Mucosa of stomach (tissue), 1 donor: ENCODE measurements around the gene TRAF3IP1.
"Not testable (repeated sequence)": the region's sequence is repeated elsewhere in the genome, so short reads cannot be mapped to it uniquely, and the experiment has no call there.

ENCODE experiments used
- H3K27me3 ChIP-seq: one replicate; pipeline ENCODE4 v1.7.0; 2013; ENCODE audit warnings: mild to moderate bottlenecking, low read length; ENCODE audit not compliant: control insufficient read depth, insufficient read depth
- H3K36me3 ChIP-seq: one replicate; pipeline ENCODE4 v1.7.0; 2013; ENCODE audit warnings: low read length; ENCODE audit not compliant: control insufficient read depth, insufficient read depth
- H3K4me1 ChIP-seq: one replicate; pipeline ENCODE4 v1.7.0; 2013; ENCODE audit warnings: mild to moderate bottlenecking, low read length; ENCODE audit not compliant: control insufficient read depth, insufficient read depth
- H3K4me3 ChIP-seq: one replicate; pipeline ENCODE4 v1.7.0; 2013; ENCODE audit warnings: low read length
- H3K9ac ChIP-seq: one replicate; pipeline ENCODE4 v1.7.0; 2013; ENCODE audit warnings: mild to moderate bottlenecking, low read length, moderate library complexity
- H3K9me3 ChIP-seq: one replicate; pipeline ENCODE4 v1.7.0; 2013; ENCODE audit warnings: mild to moderate bottlenecking, low read length, moderate library complexity; ENCODE audit not compliant: control insufficient read depth
- donor health status: Pancreatic carcinoma.

Gene TRAF3IP1

DNA sequence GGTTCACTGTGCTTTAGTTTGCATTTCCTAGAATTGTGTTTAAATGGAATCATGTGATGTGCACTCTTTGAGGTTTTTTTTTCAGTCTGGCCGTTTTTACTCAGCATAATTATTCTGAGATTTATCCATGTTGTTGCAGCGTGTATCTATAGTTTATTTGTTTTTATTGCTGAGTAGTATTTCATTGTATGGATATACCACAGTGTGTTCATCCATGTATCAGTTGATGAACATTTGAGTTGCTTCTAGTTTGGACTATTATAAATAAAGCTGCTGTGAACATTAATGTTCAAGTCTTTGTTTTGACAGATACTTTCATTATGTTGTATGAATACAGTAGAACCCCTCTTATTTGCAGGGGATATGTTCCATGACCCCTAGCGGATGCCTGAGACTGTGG lies 39.1 kb downstream of the TRAF3IP1 start:
- Histone ChIP-seq H3K36me3 (no peaks in the 10 kb centered on the region), H3K4me3 (no peak overlapping the region), H3K27me3 (no peaks in the 10 kb centered on the region), H3K9ac (no peak overlapping the region), H3K9me3 (no peaks in the 10 kb centered on the region), H3K4me1 (peaks cover 10% of the 10 kb centered on the region)

DNA sequence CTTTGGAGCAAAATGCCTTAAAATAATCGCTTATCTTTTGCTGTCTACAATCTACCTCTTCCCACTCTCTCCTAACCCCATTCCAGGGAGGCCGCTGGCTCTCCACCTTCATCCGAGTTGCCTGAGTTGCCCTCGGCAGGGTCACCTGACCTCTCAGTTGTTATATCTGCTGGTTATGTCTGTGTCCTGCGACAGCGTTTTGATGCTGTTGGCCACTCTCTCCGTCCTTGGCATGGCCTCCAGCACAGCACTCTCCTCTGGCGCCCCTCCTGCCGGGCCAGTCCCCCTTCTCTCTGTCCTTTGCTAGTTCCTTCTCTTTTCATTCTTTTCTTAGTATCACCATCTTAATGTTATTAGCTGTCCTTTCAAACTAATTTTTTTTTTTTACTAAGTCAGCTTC lies 41.6 kb downstream of the TRAF3IP1 start:
- H3K4me3 ChIP-seq = no peak overlapping the region
- no peaks in the 10 kb centered on the region for H3K9me3 ChIP-seq
- peaks cover 10% of the 10 kb centered on the region for H3K4me1 ChIP-seq
- H3K9ac ChIP-seq = no peak overlapping the region
- no peaks in the 10 kb centered on the region for H3K36me3 ChIP-seq
- no peaks in the 10 kb centered on the region for H3K27me3 ChIP-seq

- no peaks in the 10 kb centered on the region for H3K36me3 ChIP-seq
- H3K9me3 ChIP-seq = no peaks in the 10 kb centered on the region
- H3K4me3 ChIP-seq = no peak overlapping the region
- H3K4me1 ChIP-seq = peaks cover 9% of the 10 kb centered on the region
- no peak overlapping the region for H3K9ac ChIP-seq
- H3K27me3 ChIP-seq = no peaks in the 10 kb centered on the region
Measured at GRCh38 chr2:238362626-238363025, 42.3 kb downstream of the TRAF3IP1 start.

DNA sequence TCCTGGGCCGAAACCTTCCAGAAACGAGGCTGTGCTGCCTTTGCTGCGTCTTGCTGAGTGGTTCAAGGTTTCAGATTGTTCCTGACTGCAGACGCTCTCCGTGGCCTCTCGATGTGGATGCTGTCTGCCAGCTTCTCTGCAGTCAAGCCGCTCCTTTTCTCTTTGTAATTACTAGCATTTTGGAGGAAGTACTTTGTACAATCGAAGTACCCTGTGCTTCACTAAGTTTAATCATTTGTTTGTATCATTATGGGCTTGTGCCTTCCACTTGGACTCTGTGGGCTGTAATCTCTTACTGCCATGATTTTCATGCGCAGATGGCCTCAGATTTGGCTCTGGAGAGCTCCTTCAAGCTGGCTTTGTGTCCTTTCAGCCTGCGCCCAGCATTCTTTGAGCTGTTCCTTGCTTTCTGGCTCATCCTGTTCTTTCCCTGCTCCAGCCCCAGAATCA lies 49.3 kb downstream of the TRAF3IP1 start:
- H3K27me3 ChIP-seq = no peaks in the 10 kb centered on the region
- H3K4me3 ChIP-seq = no peak overlapping the region
- H3K4me1 ChIP-seq = peaks cover 4% of the 10 kb centered on the region
- H3K9ac ChIP-seq = no peak overlapping the region
- H3K9me3 ChIP-seq = no peaks in the 10 kb centered on the region
- H3K36me3 ChIP-seq = no peaks in the 10 kb centered on the region

- Histone ChIP-seq H3K9ac (no peak overlapping the region), H3K36me3 (no peaks in the 10 kb centered on the region), H3K27me3 (no peaks in the 10 kb centered on the region), H3K4me3 (no peak overlapping the region), H3K9me3 (no peaks in the 10 kb centered on the region), H3K4me1 (peaks cover 4% of the 10 kb centered on the region)
Measured at GRCh38 chr2:238370094-238370822, 49.9 kb downstream of the TRAF3IP1 start.

DNA sequence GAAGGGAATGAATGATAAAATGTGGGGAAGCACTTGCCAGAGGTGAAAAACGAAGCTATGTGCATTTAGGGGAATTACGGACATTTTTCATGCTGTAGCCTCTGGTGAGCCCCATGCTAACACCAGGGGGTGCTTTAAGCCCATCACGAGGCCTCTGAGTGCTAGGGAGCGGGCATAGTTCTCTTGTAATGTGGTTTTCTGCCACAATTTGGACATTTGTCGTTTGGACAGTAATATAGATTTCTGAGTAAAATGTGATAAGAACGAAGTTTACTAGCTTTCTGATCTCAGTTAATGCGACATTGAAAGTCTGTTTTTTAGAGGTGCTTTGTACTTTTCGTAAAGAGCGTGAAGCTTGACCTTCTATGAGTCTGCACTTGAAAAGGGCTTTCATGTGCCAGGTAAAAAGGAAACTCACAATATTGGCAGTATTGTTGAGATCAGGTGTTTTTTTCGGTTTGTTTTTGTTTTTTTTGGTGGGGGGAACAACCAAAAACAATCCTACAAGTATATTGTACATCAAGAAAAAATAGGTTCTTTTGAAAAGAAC lies 50.6 kb downstream of the TRAF3IP1 start:
- Histone ChIP-seq H3K4me1 (peaks cover 4% of the 10 kb centered on the region), H3K9ac (no peak overlapping the region), H3K4me3 (no peak overlapping the region), H3K36me3 (no peaks in the 10 kb centered on the region), H3K27me3 (no peaks in the 10 kb centered on the region), H3K9me3 (no peaks in the 10 kb centered on the region)

DNA sequence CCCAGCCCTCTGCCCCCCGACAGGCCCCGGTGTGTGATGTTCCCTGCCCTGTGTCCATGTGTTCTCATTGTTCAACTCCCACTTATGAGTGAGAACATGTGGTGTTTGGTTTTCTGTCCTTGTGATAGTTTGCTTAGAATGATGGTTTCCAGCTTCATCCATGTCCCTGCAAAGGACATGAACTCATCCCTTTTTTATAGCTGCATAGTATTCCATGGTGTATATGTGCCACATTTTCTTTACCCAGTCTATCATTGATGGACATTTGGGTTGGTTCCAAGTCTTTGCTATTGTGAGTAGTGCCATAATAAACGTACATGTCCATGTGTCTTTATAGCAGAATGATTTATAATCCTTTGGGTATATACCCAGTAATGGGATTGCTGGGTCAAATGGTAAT lies 52.0 kb downstream of the TRAF3IP1 start:
- not testable (repeated sequence) for H3K36me3 ChIP-seq, H3K9me3 ChIP-seq, H3K4me1 ChIP-seq, H3K4me3 ChIP-seq, H3K27me3 ChIP-seq, H3K9ac ChIP-seq

DNA sequence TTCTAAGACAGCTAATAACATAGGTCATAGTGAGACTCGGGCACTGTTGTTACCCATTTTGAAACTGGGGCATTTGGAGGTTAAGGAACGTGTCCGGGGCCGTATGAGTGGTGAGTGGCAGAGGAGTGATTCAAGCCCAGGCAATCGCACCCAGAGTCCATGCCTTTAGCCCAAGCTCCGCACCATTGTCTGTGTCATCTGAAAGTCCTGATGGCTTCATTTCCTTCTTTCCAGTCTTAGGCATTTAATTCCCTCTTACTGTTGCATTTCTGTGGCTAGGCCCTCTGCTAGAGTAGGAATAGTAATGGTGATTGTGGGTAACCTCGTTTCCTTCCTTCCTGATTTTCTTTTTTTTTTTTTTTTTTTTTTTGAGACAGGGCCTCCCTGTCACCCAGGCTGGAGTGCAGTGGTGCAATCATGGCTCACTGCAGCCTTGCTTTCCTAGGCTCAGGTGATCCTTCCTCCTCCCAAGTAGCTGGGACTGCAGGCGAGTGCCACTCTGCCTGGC lies 56.6 kb downstream of the TRAF3IP1 start:
- H3K36me3 ChIP-seq = no peaks in the 10 kb centered on the region
- peaks cover 10% of the 10 kb centered on the region for H3K4me1 ChIP-seq
- H3K4me3 ChIP-seq = no peak overlapping the region
- no peak overlapping the region for H3K9ac ChIP-seq
- H3K27me3 ChIP-seq = no peaks in the 10 kb centered on the region
- H3K9me3 ChIP-seq = no peaks in the 10 kb centered on the region

- H3K9ac ChIP-seq = no peak overlapping the region
- no peaks in the 10 kb centered on the region for H3K9me3 ChIP-seq
- H3K27me3 ChIP-seq = no peaks in the 10 kb centered on the region
- no peak overlapping the region for H3K4me3 ChIP-seq
- H3K4me1 ChIP-seq = peaks cover 10% of the 10 kb centered on the region
- no peaks in the 10 kb centered on the region for H3K36me3 ChIP-seq
Measured at GRCh38 chr2:238378230-238379095, 58.1 kb downstream of the TRAF3IP1 start.

DNA sequence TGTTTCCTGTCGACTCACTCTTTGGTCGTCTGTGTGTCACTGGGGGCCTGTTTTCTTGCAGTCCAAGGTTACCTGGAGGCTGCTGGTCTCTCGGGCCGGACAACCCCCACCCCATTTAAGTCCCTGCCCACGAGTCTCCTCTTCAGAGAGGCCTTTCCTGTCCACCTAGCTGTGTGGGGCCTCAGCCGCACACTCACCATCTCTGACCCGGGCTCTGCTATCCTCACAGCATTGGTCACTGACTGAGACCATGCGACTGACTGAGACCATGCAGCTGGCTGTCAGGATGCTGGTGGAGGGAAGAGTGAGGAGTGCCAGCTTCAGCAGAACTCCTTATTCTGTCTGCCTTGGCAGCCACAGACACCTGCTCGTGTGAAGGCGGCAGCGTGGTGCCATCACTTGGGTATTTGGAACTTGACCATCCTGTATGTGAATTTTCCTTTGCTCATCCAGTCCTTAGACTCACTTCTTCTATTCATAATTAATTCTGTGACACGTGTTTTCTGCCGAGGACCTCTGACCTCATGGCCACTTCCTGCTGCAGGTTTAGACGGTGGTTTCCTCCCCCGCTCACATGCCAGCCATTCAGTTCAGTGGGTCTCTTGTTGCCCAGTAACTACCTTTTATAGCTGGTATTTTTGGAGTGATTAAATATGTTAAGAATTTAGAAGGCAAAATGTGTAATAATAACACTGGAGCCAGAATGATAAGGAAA lies 58.9 kb downstream of the TRAF3IP1 start:
- peaks cover 10% of the 10 kb centered on the region for H3K4me1 ChIP-seq
- H3K36me3 ChIP-seq = no peaks in the 10 kb centered on the region
- no peaks in the 10 kb centered on the region for H3K27me3 ChIP-seq
- no peak overlapping the region for H3K4me3 ChIP-seq
- no peak overlapping the region for H3K9ac ChIP-seq
- H3K9me3 ChIP-seq = no peaks in the 10 kb centered on the region

- H3K36me3 ChIP-seq = no peaks in the 10 kb centered on the region
- H3K4me1 ChIP-seq = peaks cover 10% of the 10 kb centered on the region
- H3K9me3 ChIP-seq = no peaks in the 10 kb centered on the region
- no peaks in the 10 kb centered on the region for H3K27me3 ChIP-seq
- no peak overlapping the region for H3K4me3 ChIP-seq
- H3K9ac ChIP-seq = no peak overlapping the region
Measured at GRCh38 chr2:238380336-238380735, 60.0 kb downstream of the TRAF3IP1 start.
